C1 segment of cervical spinal cord (tissue), 14 donors: ENCODE results near the gene NATD1.

Experiments
- DNase-seq, 14 donors: peaks; one replicate each; lab custom pipeline; 2025; lab: John Stamatoyannopoulos, UW

The NATD1 gene, protein sequence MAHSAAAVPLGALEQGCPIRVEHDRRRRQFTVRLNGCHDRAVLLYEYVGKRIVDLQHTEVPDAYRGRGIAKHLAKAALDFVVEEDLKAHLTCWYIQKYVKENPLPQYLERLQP

DNA sequence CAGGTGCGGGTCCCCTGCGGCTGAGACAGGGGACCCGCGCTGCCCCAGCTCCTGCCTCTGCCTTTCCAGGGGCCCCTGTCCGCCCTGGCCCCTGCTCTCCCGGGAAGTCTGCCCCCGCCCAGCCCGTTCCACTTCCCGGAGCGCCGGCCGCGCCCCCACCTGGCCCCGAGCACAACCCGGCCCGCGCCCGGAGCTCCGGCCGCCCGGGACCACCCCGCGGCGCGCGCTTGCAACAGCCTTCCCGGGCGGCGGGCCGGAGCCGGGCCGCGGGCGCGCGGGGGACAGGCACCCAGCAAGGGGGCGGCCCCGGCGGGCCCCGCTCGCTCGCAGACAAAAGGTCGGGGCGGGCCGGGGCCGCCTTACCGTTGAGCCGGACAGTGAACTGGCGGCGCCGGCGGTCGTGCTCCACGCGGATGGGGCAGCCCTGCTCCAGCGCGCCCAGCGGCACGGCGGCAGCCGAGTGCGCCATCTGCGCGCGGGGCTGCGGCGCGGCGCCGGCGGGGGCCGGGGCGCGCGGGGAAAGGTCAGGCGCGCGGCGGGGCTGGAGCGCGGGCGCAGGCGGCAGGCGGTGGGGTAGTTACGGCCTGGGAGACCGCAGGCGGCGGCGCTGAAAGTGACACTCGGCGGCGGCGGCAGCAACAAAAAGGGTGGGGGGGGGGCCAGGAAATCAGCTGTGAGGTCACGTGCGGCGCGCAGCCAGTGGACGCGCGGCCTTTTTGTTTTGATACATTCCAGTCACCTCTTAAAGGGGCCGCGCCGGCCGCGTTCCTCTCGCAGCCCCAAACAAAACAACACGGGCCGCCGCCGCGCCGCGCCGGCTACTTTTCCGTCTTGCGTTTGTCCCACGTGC is at the start of gene NATD1:
TSS of gene NATD1 (minus strand) at position 615 of the 850 bp plus-strand sequence. CDS start at position 469, 146 bp downstream.
- peak; percentile 24 to 86 (median 78) for DNase-seq

DNA sequence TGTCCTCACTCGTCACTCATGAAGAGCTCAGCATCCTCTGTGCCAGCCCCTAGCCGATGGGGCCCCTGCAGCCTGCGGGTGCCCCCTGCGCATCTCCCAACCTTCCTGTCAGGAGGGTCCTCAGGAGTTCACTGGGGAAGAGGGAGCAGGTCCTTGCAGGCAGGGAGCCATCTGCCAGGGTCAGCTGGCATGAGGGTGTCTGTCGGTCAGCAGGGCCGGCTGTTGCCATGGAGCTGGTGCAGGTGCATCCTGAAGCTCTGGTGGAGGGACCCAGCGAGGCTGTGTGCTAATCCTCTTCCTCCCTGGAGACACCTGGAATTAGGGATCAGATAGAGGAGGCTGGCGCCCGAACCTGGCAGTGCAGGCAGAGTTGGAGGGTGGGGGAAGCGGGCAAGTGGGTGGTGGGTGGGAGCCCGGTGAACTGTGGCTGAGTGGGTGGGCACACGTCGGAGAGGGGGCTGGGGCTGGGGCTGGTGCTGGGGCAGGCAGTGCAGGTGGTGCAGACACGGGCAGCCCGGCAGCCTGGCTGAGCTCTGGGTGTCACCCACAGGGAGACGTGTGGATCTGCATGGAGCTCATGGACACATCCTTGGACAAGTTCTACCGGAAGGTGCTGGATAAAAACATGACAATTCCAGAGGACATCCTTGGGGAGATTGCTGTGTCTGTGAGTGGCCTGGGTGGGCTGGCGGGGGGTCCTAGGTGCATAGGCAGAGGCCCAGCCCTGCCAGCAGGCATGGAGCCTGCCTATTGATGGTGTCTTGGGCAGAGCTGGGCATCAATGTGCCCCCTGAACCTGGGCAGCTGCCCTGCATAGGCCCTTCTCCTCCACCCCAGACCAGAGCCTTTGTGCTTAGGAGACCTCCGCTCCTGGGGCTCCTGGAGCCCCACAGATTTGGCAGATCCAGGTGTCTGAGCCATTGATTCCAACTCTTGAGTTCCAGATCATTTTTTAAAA is 48.7 kb upstream of the NATD1 start:
- no peak for DNase-seq

DNA sequence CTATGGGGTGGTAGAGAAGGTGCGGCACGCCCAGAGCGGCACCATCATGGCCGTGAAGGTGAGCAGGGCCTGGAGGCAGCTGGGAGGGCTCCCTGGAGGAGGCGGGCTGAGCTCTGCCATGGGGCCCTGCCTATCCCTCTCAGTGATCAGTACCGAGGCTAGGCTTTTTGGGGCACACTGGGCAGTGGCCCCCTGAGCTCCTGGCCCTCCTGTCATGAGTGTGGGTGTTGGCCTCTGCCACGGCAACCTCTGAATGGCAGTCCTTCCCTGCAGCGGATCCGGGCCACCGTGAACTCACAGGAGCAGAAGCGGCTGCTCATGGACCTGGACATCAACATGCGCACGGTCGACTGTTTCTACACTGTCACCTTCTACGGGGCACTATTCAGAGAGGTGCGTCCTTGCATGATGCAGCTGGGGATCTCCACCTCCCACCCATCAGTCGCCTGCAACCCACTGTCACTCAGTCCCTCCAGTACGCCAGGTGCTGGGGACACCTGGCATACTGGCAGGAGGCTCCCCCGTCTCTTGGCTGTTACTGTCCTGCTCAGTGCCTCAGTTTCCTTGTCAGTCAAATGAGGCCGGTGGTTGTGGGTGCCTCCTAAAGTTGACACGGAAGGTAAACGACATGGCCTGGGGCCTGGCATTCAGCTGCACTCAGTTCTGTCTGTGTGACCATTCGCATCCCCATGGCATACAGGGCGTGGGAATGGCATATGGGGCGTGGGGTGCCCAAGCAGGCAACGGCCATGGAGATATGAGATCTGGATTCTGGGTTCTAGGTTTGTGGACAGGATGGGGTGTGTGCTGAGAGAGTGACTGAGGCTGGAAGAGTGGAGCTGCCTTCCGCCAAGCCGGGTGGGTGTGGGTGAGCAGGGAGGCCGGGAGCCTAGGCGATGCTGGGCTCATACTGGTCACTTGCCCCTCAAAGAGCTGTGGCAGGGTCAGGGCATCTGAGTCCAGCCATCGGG is 47.7 kb upstream of the NATD1 start:
- DNase-seq, result no peak

DNA sequence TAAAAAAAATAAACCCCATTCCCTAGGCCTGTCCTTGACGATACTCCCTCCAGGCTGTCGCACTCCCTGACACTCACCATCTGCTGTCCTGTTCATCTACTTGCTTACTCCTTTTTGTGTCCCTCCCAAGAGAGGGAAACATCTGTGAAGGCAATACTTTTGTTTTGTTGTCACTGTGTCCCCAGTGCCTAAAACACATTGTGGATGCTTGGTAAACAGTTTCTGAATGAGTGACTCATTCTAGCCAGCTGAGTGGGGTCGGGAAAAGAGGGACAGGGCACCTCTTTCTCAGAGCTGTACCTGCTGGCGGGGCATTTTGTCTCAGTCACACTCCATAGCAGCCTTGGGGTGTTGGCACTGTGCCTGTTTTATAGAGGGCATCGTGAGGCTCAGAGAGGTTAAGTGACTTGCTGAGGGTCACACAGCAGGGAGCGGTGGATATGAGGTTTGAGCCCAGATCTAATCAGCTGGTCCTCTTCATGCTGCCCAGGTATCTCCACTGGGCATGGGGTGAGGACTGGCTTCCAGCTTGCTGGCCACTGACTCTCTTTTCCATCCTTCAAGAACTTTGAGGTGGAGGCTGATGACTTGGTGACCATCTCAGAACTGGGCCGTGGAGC is 46.9 kb upstream of the NATD1 start:
- no peak for DNase-seq

DNA sequence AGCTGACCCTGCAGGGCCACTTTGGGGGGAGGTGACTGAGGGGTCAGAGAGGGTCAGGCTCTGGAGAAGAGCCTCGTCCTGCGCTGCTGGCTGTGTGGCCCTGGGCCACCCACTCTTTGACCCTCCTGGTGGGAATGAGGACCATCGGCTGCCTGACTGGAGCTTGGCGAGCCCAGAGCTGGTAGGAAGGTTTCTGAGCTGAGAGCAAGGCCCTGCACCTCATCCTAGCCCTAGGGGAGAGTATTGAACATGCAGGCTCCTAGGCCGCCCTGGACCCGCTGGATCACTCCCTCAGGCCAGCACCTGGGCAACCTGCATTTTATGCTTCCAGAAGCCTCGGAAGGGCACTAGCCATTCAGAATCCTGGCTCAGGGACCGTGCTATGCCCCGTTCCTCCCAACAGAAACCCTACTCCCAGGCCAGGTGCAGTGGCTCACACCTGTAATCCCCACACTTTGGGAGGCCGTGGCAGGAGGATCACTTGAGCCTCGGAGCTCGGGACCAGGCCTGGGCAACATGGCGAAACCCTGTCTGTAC is 45.8 kb upstream of the NATD1 start:
- no peak for DNase-seq

DNA sequence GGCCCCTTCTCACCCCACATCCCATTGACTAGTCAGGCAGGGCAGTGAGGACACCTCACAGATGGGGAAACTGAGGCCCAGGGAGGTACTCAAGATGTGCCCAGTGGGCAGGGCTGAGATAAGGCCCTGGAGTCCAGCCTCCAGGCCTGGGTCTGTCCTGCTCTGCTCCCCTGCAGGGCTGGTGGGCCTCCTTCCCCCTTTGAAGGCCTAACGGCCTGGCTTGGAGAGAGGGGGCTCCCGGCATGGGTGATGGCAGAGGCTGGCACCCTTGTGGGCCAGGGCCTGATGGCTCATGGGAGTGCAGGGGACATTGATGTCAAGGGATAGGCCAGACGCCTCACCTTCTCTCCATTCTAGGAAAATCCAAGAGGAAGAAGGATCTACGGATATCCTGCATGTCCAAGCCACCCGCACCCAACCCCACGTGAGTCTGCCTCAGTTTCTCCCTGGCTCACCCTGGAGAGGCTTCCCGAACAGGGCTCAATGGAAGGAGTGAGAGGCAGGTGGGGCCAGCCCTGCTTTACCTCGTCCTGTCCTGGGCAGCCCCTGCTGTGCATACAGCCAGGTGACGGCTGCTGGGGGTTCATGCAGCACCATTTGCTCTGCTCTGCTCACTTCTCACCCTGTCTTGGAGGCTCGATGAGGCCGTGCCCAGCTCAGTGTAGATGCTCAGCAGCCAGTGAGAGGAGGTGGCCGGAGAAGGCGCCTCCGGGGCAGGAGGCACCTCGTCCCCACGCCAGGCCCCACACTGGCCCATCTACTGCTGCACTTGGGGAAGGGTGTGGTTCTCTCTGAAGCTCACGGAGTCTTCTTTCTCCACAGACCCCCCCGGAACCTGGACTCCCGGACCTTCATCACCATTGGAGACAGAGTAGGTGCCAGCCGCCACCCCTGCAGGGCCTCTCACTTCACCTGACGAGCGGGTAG is 45.1 kb upstream of the NATD1 start:
- no peak for DNase-seq

DNA sequence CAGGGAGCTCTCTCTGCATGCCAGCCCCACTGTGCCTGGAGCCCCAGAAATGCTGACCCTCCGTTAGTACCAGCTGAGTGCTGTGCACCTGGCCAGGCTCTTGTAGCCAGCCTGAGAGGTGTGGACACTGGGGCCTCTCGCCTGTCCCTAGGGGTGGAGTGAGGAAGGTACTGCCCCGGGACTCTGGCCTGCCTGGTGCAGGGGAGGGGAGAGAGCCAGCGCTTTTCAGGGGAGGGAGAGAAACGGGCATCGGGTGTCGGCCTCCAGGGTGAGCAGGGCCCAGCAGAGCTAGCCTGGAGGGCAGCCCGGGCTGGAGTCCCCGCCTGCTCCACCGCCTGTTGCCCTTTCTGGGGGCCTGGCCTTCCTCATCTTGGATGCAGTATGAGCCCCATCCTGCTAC is 44.4 kb upstream of the NATD1 start:
- no peak for DNase-seq

DNA sequence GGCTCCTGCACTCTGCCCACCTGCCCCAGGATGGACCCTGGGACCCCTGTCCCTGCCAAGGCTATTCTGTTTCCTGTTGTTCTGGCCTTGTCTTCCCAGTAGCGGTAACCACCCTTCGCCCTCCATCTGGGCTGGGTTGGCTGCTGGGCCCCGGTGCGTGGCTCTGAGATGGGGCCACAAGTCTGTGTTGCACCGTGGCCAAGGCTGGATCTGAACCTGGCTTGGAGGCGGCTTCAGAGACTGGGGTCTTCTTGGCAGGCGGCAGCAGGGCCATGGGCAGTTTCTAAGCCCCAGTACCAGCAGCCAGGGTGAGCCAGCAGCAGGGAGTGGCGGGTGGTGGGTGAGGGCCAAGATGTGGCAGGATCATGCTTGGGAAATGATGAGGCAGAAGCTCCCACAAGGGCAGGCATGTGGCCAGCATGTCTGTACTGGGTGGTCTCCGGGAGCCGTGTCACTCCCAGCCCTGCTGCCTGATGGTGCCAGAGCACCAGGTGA is 43.9 kb upstream of the NATD1 start:
- peak in 1 of 14 donors; percentile 54 for DNase-seq

DNA sequence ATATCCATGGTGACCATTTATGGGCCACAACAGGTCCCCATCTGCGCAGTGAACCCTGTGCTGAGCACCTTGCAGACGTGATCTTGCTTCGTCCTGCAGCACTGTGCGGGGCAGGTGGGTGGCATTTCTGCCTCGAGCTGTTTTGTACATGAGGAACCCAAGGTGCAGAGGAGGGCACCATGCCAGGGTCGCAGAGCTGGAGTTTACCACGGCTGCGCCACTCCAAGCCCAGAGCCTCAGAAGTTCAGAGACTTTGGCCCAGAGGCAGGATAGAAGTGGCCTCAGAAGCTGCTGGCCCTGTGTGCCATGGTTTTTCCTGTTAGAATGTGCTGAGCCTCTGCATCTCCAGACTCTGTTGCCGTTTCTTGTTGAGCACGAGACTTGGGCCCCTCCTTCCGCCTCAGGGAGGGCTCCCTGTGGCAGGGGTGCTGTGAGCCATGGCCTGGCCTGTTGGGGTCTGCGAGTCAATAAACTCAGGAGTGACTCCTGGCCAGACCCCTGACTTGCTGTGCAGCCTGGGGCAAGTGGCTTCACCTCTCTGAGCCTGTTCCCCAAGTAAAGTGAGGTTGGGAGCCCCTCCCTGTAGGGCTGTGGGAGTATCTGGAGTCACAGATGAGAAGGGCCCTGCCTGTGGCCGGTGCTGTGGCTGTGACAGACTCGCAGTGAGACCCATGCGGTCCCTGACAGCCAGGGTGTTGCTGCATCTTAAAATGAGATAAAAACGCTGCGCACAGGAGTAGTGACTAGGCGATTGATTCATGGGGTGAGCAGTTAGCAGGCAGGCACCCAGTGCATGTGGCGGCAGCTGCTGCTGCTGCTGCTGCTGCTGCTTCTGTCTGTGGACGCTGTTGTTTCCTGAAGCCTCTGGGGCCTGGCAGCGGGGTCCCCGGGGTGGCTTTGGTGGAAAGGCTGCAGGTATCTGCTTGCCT is 43.2 kb upstream of the NATD1 start:
- DNase-seq, result peak in 1 of 14 donors; percentile 38

DNA sequence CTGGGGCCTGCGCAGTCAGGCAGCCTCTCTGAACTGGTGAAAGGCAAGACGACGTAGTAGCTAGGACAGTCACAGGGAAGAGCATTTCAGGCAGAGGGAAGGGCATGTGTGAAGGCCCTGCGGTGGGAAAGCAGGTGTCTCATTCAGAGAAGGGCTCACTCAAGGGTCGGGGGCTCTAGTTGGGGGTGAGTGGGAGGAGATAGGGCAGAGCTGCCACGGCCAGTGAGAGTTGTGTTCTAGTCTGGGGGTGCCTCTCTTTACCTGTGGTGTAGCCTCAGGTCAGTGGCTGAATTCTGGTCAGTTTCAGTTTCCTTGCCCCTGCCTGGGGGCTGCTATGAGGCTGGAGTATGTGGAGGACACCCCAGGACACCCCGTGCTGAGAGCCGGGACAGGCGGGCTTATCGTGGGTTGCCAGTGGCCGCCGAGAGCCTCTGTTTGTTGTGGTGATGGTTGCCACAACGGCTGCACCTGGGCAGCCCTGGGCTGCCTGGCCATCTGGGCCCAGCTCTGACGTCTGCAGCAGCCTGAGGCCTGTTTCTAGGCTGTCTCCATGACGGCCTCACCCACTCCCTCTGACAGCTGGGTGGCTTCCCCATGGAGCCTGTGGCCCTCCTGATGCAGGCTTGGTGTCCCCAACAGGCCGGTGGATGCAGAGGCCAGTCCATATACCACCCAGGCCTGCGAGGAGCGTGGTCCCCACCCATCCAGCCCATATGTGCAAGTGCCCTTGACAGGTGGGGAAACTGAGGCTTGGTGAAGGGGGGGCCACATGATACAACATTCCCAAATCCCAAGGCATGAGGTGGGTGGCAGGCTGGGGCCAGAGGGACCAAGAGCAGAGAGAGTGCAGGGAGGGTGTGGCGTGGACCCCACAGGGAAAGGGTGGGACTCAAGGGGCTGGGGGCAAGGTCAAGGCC is 42.1 kb upstream of the NATD1 start:
- no peak for DNase-seq

DNA sequence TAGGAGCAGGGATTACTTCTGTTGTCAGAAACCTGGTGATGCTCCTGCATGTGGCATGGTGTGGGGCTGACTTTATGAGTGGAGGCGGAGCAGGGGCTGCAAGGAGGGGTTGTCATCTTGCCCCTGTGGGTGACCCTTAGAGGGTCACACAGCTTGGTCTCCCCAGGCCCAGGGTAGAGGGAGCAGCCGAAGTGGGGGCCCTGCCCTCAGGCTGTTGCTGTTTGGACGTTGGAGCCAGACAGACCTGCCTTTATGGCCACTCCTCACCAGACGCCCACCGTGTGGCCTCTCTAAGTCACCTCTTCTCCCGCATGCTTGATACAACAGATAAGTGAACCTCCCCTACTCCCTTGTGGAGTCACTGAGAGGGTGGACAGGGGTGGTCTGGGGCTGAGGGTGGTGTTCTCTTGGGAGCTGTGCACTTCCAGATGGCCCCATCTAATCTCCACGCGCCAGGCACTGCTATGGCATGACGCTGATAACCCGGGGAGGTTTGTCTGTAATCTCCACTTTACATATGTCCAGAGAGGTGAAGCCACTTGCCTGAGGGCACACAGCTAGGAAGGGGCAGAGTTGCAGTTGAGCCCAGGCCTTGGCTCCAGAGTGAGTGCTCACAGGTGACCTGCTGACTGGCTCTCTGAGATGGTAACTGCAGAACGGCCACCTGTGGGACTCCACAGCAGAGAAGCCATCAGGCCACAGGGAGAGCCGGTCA is 41.3 kb upstream of the NATD1 start:
- DNase-seq, result no peak

DNA sequence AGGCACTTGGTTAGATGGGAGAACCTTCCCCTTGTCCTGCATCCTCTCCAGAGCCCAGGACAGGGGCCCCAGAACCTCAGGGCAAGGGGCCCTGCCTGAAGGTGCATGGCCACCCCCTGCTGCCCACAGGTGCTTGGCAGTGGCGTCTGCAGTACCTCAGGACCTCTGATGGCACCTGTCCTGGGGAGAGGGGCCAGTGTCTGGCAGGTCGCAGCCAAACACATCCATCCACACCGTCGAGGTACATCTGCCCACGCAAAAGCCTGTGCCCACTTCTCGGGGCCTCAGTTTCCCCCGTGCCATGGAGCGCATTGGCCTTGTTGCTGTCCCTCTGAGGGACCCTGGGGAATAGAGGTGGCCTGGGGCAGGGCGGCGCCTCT is 40.6 kb upstream of the NATD1 start:
- no peak for DNase-seq

DNA sequence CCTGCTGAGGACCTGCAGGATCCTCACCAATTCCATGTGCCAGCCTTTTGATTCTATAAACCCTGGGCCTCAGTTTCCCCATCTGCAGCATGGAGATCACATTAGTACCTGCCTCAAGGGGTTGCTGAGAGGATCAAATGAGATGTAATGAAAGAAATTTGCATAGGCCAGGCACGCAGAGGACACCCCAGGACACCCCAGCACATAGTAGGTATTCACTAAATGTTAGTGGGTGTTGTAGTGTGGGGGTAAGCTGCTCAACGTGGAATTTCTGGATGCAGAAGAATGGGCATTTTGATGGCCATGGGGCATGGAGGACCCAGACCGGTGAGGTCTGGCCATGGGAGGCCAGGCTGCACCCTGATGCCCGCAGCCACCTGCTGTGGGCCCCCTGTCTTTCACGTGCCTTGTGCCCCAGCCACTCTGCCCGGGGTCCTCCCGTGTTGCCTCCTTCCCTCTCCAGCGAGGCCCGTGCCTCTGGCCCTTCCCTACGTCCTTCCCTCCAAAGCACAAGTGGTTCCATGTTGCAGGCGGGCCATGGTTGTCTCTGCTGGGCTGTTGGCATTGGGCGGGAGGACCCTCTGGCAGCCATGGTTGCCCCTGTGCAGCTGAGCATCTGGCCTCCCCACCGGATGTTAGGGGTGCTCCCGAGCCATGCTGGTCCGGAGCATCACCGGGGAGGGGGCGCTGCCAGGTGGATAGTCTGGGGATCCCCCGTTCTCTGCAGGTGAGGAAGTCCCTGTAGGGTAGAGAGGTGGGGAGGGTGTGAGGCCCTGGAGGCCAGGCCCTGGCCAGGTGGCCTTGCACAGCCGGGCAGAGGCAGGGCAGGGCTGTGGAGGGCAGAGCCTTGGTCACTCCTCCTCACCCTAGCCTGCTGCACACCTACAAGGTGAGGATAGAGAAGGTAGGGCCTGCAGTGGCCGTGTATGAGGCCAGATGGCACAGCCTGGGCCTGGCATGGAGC is 39.9 kb upstream of the NATD1 start:
- no peak for DNase-seq

DNA sequence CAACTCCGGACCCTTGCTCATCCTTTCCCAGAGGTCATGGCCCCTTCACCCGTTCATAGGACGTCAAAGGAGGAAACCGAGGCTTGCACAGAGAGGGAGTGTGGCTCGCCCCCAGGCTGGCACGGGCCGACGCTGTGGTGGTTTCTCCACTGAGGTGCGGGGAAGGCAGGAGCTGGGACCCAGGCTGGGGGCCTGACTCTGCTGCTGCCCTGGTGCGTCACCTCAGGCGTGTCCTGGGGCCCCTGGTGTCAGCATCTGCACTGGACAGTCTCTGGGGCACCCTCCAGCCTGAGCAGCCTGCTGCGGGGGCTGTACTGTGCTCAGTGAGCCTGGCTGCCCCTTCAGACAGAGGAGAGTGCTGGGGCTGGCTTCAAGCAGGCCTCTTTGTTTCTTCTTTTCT is 38.7 kb upstream of the NATD1 start:
- DNase-seq, result no peak

DNA sequence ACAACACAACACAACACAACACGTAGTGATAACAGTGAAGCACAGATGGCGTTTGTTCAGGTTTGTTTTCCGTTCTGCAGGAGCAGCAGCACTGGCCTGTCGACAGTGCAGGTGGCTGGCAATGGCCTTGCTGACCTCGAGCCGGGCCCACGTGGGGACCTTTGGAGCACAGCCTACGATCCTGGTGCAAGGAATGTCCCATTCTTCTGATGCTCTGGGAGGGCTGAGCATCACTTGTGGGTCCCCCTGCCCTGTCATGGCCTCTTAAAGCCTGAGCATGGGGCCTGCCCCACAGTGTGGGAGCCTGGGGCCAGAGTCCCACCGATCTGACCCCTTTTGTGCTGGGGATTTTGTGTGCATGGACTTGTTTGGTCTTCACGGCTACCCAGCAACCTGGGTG is 38.1 kb upstream of the NATD1 start:
- DNase-seq, result peak in 1 of 14 donors; percentile 66
